Measurements from ENCODE around the gene CLECL1.
A peak's percentile ranks its signal among the peaks of the same experiment; 100 is the strongest.
"Not testable (repeated sequence)": the region's sequence is repeated elsewhere in the genome, so short reads cannot be mapped to it uniquely, and the experiment has no call there.

The CLECL1 gene

GRCh38 chr12:9751204-9752144 lies 18.6 kb upstream of the CLECL1 start:
- DNase-seq (ENCODE audit: low read depth in 2 of 2) = no peak

- DNase-seq (ENCODE audit: low read depth in 2 of 2) = no peak
Measured at GRCh38 chr12:9750276-9751203, 17.6 kb upstream of the CLECL1 start.

- DNase-seq (ENCODE audit: low read depth in 2 of 2) = no peak
Measured at GRCh38 chr12:9749640-9750039, 16.7 kb upstream of the CLECL1 start.

- DNase-seq (ENCODE audit: low read depth in 2 of 2) = no peak
Measured at GRCh38 chr12:9745199-9745598, 12.3 kb upstream of the CLECL1 start.

GRCh38 chr12:9742661-9743060 lies 9.8 kb upstream of the CLECL1 start:
- DNase-seq (ENCODE audit: low read depth in 2 of 2) = no peak

- DNase-seq (ENCODE audit: low read depth in 2 of 2) = peak in 1 of 2 donors; percentile 62
Measured at GRCh38 chr12:9741726-9742125, 8.8 kb upstream of the CLECL1 start.

- no peak for DNase-seq (ENCODE audit: low read depth in 2 of 2)
Measured at GRCh38 chr12:9740106-9740750, 7.3 kb upstream of the CLECL1 start.

GRCh38 chr12:9739404-9740105 lies 6.7 kb upstream of the CLECL1 start:
- not testable (repeated sequence) for DNase-seq (ENCODE audit: low read depth in 2 of 2)

GRCh38 chr12:9738905-9739304 lies 6.0 kb upstream of the CLECL1 start:
- DNase-seq (ENCODE audit: low read depth in 2 of 2) = not testable (repeated sequence)

- no peak for DNase-seq (ENCODE audit: low read depth in 2 of 2)
Measured at GRCh38 chr12:9736936-9737705, 4.2 kb upstream of the CLECL1 start.

- no peak for DNase-seq (ENCODE audit: low read depth in 2 of 2)
Measured at GRCh38 chr12:9735601-9736000, 2.7 kb upstream of the CLECL1 start.

- DNase-seq (ENCODE audit: low read depth in 2 of 2) = no peak
Measured at GRCh38 chr12:9731797-9732196, 1.1 kb downstream of the CLECL1 start.

GRCh38 chr12:9731393-9731792 lies 1.5 kb downstream of the CLECL1 start:
- DNase-seq (ENCODE audit: low read depth in 2 of 2) = no peak

- DNase-seq (ENCODE audit: low read depth in 2 of 2) = no peak
Measured at GRCh38 chr12:9730591-9730990, 2.3 kb downstream of the CLECL1 start.

- DNase-seq (ENCODE audit: low read depth in 2 of 2) = no peak
Measured at GRCh38 chr12:9730011-9730410, 2.9 kb downstream of the CLECL1 start.

- no peak for DNase-seq (ENCODE audit: low read depth in 2 of 2)
Measured at GRCh38 chr12:9729082-9729481, 3.8 kb downstream of the CLECL1 start.

- no peak for DNase-seq (ENCODE audit: low read depth in 2 of 2)
Measured at GRCh38 chr12:9727813-9728212, 5.1 kb downstream of the CLECL1 start.

- DNase-seq (ENCODE audit: low read depth in 2 of 2) = no peak
Measured at GRCh38 chr12:9725213-9725870, 7.6 kb downstream of the CLECL1 start.

GRCh38 chr12:9724023-9724422 lies 8.9 kb downstream of the CLECL1 start:
- DNase-seq (ENCODE audit: low read depth in 2 of 2) = no peak

Measured in activated CD8-positive, alpha-beta memory T cell treated with anti-CD3 and anti-CD28 coated beads for 4 hours (primary cell).